ENCODE results near the gene PHOSPHO1.
"Not testable (repeated sequence)": the region's sequence is repeated elsewhere in the genome, so short reads cannot be mapped to it uniquely, and the experiment has no call there.

DNA sequence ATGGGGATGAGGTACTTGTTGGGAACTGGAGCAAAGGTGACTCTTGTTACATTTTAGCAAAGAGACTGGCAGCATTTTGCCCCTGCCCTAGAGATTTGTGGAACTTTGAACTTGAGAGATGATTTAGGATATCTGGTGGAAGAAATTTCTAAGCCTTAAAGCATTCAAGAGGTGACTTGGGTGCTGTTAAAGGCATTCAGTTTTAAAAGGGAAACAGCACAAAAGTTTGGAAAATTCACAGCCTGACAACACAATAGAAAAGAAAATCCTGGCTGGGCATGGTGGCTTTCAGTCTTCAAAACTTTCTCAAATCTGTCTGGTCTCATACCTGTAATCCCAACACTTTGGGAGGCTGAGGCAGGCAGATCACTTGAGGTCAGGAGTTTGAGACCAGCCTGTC lies 46.1 kb downstream of the PHOSPHO1 start:
- not testable (repeated sequence) for TF ChIP-seq CTCF (conservative IDR thresholded peaks at IDR 0.05); ZFX (IDR thresholded peaks at IDR 0.05)

All from C4-2B (cell line).